Upper lobe of right lung (tissue), 1 donor: ENCODE measurements around the gene PPP2R2C. TPM values are rescaled to one million over a fixed set of nuclear protein-coding genes. Genes with fewer than 3 reads are reported as not detected.

Experiments used
- ATAC-seq: fragments of 200-7000 bp; cut with Tn5 transposase; one replicate; pipeline ENCODE4 v1.9.1; 2020; ENCODE audit warnings: mild to moderate bottlenecking, moderate library complexity
- DNase-seq: peaks from one replicate; pipeline ENCODE4 v3.0.0-alpha.2; 2020
- H3K27ac ChIP-seq: fragments of 200-600 bp; one replicate; pipeline ENCODE4 v1.8.0; 2022
- H3K27me3 ChIP-seq: fragments of 200-600 bp; one replicate; pipeline ENCODE4 v1.8.0; 2022; ENCODE audit warnings: mild to moderate bottlenecking
- H3K36me3 ChIP-seq: fragments of 200-600 bp; one replicate; pipeline ENCODE4 v1.8.0; 2022
- H3K4me1 ChIP-seq: fragments of 200-600 bp; one replicate; pipeline ENCODE4 v1.8.0; 2022
- H3K4me3 ChIP-seq: fragments of 200-600 bp; one replicate; pipeline ENCODE4 v1.8.0; 2022; ENCODE audit warnings: mild to moderate bottlenecking
- H3K9me3 ChIP-seq: fragments of 200-600 bp; one replicate; pipeline ENCODE4 v1.8.0; 2022
- intact Hi-C: fragments of 100-400 bp; cut with DNase I; formaldehyde crosslinking; loops from one replicate; pipeline ENCODE4 v1.11.0; 2022
- total RNA-seq: library from RNA; stranded (reverse); fragmentation: NEBNext Ultra II Directional; extraction: Animal tissue kit (Norgen Biotek cat#: 25700); gene quantifications from one replicate; pipeline ENCODE4 v1.2.1, GENCODE V29; 2021
- TF ChIP-seq, protein P1 (sequence below): fragments of 200-600 bp; IDR thresholded peaks from one replicate; pipeline ENCODE4 v1.8.0; 2022; ENCODE audit warnings: antibody characterized with exemption
- donor health status: DM: no; HTN: yes; CAD: no; lungs with severe emphysema.

Gene PPP2R2C
- total RNA-seq, 1 donor from 2014 or later: 0.09 TPM

DNA sequence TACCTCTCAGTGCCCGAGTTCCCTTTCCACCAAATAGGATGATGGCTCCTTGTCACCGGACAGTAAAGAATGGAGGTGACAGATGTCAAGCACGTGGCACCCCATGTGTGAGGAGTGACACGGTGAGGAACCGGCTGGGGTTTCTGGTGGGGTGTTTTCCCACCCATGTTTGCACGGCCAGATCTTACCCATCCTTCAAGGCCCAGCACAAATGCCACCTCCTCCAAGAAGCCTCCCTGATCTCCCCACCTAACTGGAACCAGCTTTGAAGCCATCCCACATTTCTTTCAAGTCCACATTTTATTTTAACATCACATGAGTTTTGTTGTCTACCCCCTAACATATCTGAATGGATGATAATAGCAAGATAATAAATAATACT is 139.8 kb downstream of the PPP2R2C start:
- ATAC-seq (no peak), DNase-seq (no peak)
- no peaks in the 10 kb centered on the region for H3K4me1 ChIP-seq
- intact Hi-C loops: no loop called here
- no peaks in the 10 kb centered on the region for H3K36me3 ChIP-seq
- no peak overlapping the region for H3K4me3 ChIP-seq
- no peaks in the 10 kb centered on the region for H3K9me3 ChIP-seq
- peaks cover 19% of the 10 kb centered on the region for H3K27me3 ChIP-seq
- H3K27ac ChIP-seq: no peak overlapping the region
- TF ChIP-seq, protein P1, sequence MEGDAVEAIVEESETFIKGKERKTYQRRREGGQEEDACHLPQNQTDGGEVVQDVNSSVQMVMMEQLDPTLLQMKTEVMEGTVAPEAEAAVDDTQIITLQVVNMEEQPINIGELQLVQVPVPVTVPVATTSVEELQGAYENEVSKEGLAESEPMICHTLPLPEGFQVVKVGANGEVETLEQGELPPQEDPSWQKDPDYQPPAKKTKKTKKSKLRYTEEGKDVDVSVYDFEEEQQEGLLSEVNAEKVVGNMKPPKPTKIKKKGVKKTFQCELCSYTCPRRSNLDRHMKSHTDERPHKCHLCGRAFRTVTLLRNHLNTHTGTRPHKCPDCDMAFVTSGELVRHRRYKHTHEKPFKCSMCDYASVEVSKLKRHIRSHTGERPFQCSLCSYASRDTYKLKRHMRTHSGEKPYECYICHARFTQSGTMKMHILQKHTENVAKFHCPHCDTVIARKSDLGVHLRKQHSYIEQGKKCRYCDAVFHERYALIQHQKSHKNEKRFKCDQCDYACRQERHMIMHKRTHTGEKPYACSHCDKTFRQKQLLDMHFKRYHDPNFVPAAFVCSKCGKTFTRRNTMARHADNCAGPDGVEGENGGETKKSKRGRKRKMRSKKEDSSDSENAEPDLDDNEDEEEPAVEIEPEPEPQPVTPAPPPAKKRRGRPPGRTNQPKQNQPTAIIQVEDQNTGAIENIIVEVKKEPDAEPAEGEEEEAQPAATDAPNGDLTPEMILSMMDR: no peak

DNA sequence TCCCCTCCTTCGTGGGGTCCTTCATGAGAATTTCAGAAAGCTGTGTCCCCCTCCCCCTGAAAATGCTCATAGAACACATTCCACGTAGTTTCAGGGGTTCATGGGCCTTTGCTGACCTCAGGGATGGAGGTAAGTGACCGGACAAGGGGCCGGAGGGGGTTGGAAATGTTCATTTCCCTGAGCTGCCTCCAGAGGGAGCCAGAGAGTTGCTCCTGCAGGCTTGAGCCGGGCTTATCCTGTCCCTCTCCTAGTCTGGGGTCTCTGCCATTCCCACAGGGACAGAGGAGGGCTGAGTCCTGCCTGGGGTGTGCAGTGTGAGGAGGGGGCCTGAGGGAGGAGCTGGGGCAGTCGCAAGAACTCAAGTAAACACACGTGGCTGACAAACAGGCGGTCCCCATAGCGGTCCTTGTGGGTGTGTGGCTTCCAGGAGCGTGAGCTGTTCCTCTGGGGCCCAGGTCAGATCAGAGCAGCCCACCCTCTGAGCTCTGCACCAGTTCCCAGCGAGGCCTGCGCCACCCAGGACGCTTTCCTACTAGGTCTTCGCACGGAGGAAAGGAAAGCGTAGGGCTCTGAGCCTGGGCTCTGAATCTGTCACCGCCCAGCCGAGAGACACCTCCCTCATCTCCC is 140.3 kb downstream of the PPP2R2C start:
- Histone ChIP-seq H3K9me3 (no peaks in the 10 kb centered on the region), H3K27me3 (peaks cover 14% of the 10 kb centered on the region), H3K4me1 (no peaks in the 10 kb centered on the region), H3K27ac (no peak overlapping the region), H3K36me3 (no peaks in the 10 kb centered on the region), H3K4me3 (no peak overlapping the region)
- DNase-seq (no peak), ATAC-seq (peak; percentile 45)
- intact Hi-C loops: no loop called here
- TF ChIP-seq, protein P1: peak; percentile 63

DNA sequence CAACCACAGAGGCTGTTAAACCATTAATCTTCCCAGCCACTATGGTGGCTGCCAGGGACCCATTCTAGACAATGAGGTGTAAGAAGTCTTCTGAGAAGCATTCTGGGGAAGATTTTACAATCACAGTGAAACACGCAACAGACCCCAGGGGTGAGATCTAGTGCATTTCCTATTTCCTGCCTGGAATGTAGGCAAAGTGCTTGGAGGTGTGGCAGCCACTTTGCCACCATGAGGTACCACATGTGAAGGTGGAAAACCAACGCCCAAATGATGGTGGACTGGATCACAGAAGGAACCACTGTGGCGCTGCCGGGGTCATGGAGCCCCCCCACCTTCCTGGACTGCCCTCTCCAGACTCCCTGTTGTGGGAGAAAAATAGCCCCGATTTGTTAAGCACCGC is 140.9 kb downstream of the PPP2R2C start:
- H3K4me3 ChIP-seq: no peak overlapping the region
- no peaks in the 10 kb centered on the region for H3K9me3 ChIP-seq
- ATAC-seq (no peak), DNase-seq (no peak)
- no peak overlapping the region for H3K27ac ChIP-seq
- H3K4me1 ChIP-seq: no peaks in the 10 kb centered on the region
- intact Hi-C loops: no loop called here
- TF ChIP-seq, protein P1: no peak
- peaks cover 17% of the 10 kb centered on the region for H3K27me3 ChIP-seq
- no peaks in the 10 kb centered on the region for H3K36me3 ChIP-seq

DNA sequence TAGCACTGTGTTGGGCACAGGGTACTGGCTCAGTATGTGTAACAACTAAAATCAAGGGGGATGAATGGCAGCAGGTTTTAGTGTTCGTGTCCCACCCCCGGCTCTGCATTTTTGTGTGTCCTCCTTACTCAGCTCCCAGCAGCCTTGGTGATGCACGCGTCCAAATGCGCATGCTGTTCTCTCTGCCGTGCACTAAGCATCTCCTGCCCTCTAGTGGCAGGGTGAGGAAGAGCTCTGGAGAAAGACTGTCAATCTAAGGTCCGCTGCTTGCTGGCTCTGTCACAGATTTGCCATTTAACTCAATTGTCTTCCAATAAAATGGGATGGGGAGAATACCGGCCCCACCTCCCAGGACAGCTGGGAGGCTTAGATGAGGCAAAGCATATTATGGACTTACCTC is 141.4 kb downstream of the PPP2R2C start:
- intact Hi-C loops: no loop called here

DNA sequence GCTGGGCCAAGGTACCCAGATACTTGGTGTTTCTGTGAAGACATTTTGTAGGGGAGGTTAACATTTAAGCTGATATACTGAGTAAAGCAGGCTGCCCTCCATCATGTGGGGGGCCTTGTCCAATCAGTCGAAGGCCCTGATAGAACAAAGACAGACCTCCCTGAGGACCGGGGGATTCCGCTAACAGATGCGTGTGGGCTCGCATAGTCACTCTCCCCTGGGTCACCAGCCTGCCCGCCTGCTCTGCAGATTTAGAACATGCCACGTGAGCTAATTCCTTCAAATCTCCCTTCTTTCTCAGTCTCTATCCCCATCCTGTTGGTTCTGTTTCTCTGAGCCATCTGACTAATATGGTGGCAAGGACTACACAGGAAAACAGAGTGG is 142.0 kb downstream of the PPP2R2C start:
- DNase-seq: no peak
- Histone ChIP-seq H3K27ac (no peak overlapping the region), H3K4me3 (no peak overlapping the region), H3K36me3 (no peaks in the 10 kb centered on the region), H3K27me3 (peaks cover 14% of the 10 kb centered on the region), H3K4me1 (peaks cover 4% of the 10 kb centered on the region), H3K9me3 (no peaks in the 10 kb centered on the region)
- intact Hi-C loops: no loop called here
- ATAC-seq: no peak
- TF ChIP-seq, protein P1: no peak

More for the DNA sequence above, 141.4 kb downstream of the PPP2R2C start:
- TF ChIP-seq, protein P1: peak; percentile 52
- ATAC-seq (no peak), DNase-seq (no peak)
- no peaks in the 10 kb centered on the region for H3K36me3 ChIP-seq
- H3K4me1 ChIP-seq: no peaks in the 10 kb centered on the region
- peaks cover 17% of the 10 kb centered on the region for H3K27me3 ChIP-seq
- no peak overlapping the region for H3K27ac ChIP-seq
- H3K9me3 ChIP-seq: no peaks in the 10 kb centered on the region
- H3K4me3 ChIP-seq: no peak overlapping the region
